ENCODE results near the gene CMTM4.
"Not testable (repeated sequence)": the region's sequence is repeated elsewhere in the genome, so short reads cannot be mapped to it uniquely, and the experiment has no call there.

CMTM4 gene

DNA sequence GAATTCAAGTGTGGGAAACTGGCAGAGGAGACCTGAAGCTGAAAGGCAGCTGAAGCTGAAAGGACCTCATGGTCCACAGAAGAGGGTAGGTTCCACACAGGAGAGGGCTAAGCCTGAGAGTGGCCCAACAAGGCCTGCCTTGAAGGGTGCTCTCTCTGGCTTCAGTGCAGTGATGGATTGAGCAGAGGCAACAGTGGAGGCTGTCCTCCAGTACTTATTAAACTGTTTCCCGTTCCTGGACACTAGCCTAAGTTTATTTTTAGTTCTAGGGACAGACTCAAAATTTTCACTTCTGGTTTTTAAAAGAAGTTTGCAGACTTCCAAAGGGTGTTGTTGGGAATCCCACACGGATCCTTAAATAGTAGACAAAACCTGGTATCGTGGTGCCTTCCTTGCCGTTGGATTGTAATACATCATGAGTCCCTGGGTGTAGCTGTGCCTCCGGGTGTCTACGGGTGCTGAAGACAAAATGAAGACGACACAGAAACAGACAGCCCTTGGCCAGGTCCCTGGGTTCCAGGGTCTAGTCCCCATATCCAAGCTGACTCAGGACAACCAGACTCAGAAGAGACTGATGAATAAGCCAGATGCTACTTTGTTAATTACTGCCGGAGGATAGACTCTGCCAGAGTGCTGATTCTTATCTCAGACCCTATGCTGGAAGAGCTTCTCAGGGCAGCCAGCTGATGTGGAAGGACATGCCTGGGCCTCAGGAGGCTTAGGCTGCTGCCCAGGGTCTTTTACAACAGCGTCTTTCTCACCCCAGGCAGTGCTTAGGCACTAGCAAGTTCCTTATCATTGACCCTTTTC is 7.1 kb upstream of the CMTM4 start:
- DNase-seq, result no peak

GRCh38 chr16:66701516-66701915 is 5.0 kb upstream of the CMTM4 start:
- DNase-seq, result no peak

DNA sequence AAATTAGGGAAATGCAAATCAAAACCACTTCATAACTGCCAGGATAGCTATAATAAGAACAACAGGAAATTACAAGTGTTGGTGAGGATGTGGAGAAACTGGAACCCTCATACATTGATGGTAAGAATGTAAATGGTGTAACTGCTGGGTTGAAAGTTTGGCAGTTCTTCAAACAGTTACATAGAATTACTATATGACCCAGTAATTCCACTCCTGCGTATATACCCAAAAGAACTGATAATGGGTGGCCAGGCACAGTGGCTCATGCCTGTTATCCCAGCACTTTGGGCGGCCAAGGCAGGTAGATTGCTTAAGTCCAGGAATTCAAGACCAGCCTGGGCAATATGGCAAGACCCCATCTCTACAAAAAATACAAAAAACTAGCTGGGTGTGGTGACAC is 4.5 kb upstream of the CMTM4 start:
- DNase-seq, result no peak

DNA sequence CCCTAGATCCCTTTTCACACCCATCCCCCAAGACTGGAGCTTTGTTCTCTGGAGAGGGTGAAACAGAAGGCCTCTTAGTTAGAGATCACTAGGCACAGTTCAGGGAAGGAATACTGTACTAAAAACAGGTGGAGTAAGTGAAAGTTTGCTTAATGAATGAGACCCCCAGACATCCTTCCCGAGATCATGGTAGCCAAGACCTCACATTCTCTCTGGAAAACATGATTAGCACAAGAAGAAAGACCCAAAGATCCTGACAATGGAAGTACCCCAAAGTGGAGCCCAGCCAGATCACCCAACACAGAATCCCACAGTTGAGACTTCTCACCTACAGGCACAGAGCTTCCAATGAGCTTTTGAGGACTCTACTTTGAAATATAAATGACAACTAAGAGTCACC is 3.4 kb upstream of the CMTM4 start:
- no peak for DNase-seq

GRCh38 chr16:66698046-66698445 is 1.5 kb upstream of the CMTM4 start:
- no peak for DNase-seq

DNA sequence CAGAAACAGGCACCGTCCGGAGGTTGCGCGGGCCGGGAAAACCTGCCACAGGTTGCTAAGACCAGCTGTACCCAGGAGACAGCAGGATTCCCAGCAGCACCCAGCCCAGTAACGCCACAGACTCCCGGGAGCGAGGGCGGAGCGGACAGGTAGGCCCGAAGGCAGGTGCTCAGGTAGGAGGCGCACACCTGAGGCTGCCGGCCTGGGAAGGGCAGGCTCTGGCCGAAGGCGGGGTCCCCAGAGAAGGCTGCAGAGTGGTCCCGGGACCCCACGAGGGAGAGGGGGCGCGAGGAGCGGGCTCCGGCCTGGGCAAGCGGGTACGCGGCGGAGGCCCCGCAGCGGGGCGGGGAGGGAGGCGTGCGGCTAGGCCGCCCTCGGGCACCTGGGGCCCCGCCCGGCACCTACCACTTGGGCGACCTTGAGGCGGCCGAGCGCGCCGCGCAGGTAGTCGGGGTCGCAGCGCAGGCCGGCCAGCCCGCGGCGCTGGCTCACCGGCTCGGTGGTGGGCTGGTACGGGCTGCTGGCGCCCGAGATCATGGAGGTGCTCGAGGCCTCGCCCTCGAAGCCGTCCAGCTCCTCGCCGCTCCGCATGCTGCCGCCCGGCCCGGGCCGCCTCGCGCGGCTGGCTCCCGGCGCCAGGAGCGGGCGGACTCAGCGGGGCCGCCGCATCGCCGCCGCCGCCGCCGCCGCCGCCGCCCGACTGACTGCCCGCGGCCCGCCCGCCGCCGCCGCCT is 441 bp downstream of the CMTM4 start:
- no peak for DNase-seq

- DNase-seq, result no peak
These were observed 1.0 kb downstream of the CMTM4 start for GRCh38 chr16:66695471-66695934.

GRCh38 chr16:66693149-66693548 is 3.4 kb downstream of the CMTM4 start:
- DNase-seq, result no peak

DNA sequence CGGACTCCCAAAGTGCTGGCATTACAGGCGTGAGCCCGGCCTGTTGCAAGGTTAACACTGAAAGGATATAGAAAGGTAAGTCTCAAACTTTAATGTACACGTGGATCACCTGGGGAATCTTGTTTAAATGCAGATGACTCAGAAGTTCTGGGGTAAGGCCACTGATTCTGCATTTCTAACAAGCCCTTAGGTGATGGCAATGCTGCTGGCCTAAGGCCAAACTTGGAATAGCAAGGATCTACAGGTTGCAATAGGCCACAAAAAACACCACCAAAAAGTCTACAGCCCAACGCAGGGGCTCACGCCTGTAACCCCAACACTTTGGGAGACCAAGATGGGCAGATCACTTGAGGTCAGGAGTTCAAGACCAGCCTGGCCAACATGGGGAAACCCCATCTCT is 4.2 kb downstream of the CMTM4 start:
- DNase-seq, result no peak

DNA sequence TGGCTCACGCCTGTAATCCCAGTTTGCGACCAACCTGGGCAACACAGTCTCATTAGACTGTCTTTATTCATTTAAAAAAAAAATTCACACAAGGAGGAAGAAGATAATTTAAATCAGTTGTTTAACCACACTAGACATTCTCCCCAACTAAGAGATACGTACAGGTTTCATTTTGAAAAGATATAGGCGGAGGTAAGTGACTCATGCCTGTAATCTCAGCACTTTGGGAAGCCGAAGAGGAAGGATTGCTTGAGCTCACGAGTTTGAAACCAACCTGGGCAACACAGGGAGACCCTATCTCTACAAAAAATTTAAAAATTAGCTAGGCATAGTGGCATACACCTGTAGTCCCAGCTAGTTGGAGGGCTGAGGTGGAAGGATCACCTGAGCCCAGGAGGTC is 5.3 kb downstream of the CMTM4 start:
- DNase-seq, result no peak

DNA sequence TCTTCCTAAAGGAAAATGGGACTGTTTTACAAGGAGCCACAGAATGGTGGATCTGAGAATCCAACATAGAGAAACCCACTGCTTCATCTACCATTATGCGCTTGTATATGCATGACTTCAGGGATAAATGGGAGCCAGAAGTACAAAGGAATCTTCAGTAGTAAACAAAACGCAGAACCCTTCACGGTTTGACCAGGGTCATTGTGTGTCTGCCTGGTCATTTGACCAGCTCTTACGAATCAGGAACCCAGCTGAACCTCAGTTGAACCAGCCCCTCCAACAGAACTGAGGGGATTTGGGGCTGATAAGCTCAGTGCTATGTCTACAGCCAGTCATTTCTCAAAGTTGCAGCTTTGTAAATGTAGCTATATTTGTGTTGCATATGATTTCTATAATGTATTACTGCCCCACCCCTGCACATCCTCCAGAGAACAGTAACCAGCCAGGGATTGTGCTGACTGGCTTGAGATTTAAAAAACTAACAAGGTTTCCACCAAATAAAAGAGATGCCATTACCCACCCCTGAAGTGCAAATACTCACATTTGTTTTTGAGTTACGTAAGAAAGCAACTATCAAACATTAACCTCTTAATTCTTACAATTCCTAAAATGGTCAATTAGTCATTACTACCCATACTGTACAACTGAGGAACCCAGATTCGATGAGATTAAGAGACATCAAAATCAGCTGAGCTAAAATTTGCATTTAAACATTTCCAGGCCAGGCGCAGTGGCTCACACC is 6.3 kb downstream of the CMTM4 start:
- no peak for DNase-seq

DNA sequence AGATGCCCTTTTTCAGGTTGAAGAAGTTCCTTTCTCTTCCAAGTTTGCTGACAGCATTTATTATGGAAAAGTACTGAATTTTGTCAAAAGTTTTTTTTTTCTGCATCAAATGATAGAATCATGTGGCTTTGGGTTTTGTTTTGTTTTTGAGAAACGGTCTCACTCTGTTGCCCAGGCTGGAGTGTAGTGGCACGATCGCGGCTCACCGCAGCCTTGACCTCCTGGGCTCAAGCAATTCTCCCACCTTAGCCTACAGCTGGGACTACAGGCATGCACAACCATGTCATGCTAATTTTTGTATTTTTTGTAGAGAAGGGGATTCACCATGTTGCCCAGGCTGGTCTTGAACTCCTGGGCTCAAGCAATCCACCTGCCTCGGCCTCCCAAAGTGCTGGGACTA is 7.3 kb downstream of the CMTM4 start:
- peak; percentile 23 for DNase-seq

DNA sequence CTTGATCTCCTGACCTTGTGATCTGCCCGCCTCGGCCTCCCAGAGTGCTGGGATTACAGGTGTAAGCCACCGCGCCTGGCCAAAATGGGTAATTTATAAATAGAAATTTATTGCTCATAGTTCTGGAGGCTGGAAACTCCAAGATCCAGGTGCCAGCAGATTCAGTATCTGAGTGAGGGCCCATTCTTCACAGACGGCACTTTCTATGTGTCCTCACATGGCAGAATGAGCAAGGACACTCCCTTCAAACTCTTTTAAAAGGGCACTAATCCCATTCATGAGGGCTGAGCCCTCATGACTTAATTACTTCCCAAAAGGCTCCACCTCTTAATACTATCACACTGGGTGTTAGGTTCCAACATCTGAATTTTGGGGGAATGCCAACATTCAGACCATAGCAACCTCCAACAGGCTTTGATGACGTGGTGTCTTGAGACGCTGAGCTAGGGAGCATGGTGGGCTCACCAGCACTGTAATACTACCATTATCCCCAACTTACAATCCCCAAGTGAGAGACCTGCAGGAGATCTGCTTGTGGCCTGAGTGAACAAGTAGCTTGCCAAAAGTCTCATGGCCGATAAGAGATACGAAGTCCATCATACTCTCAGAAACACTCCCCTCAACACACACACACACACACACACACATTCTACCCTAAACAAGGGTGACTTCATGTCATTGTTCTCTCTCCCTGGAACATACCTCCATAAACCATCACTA is 8.5 kb downstream of the CMTM4 start:
- no peak for DNase-seq

GRCh38 chr16:66685501-66686115 is 10.9 kb downstream of the CMTM4 start:
- not testable (repeated sequence) for DNase-seq

DNA sequence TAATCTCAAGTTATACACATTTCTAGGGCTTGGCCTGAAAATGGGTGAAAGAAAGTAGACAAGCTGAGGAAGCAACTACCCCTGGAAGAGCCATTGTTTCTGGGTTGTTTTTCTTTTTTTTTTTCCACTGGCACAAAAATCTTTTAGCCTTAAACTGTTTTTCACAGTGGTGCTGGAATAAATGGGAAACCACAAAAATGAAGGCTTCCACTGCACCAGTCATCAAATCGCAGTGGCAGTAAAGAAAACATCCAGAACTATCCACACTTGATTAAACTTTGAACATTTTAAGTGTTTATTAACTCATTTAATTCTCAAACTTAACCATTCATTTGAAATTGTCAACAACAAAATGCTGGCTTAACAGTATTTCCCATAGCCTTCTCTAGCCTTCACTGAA is 14.3 kb downstream of the CMTM4 start:
- DNase-seq, result peak; percentile 14

DNA sequence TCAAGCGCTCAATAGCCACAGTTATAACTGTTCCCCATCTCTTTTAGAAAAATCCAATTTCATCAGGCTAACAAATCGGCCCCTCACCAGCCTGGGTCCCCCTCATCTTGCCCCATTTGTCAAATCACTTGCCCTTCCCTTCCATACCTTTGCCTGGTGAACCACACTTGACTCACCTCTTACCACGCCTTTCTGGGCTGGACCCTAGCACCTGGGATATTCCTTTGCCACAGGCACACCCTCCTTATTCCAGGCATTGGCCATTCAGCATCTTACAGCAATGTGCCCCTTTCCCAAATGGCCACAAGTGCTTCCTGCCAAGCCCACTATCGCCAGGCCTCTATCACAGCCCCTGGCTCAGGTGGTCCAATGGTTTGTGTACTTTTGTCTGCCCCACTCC is 14.9 kb downstream of the CMTM4 start:
- DNase-seq, result no peak

- no peak for DNase-seq
These were observed 18.2 kb downstream of the CMTM4 start for GRCh38 chr16:66678337-66678736.

GRCh38 chr16:66677836-66678235 is 18.7 kb downstream of the CMTM4 start:
- DNase-seq, result no peak

DNA sequence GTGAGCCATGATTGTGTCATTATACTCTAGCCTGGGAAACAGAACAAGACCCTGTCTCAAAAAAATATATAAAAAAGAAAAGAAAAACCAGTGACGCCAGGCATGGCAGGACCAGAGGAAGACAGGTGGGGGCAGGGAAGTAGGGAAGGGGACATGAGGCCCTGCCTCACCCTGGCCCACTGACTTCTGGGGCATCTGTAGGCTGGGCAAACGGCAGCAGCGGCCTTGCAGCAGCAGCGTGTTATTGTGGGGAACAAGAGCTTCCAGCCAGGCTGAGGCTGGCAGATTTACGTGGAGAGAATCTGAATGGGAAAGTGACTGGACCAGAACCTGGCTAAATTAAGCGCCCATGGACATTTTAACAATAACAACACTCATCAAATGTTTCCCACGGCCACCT is 19.4 kb downstream of the CMTM4 start:
- DNase-seq, result no peak

GRCh38 chr16:66676599-66676998 is 19.9 kb downstream of the CMTM4 start:
- no peak for DNase-seq

DNA sequence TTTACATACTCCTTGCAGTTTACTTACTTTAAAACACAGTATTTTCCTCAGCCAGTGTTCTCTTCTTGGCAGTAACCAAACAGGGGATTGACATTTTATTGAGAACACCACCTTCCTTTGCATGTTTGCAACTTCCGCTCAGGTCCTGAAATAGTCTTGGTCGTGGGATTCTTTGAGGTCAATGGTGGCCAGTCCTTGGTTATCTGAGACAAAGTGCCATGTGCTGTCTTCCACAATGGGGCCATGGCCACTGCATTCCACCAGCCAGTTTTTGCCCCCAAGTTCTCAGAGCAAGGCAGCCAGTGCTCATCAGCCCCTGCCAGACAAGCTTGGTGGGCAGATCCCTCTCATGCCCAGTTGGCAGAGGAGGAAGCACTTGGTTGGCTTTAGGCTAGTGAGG is 22.9 kb downstream of the CMTM4 start:
- no peak for DNase-seq

GRCh38 chr16:66670691-66671388 is 25.7 kb downstream of the CMTM4 start:
- no peak for DNase-seq
